Heart left ventricle (tissue), 16 donors: Measurements from ENCODE around the gene BTN3A1. TPM values are rescaled to one million over a fixed set of nuclear protein-coding genes. Genes with fewer than 3 reads are reported as not detected.
A peak's percentile ranks its signal among the peaks of the same experiment; 100 is the strongest.
"Not testable (repeated sequence)": the region's sequence is repeated elsewhere in the genome, so short reads cannot be mapped to it uniquely, and the experiment has no call there.

Source experiments
- ATAC-seq, 4 donors: fragments of 200-7000 bp; cut with Tn5 transposase; one replicate each; pipeline ENCODE4 v1.9.1; 2020 to 2022; ENCODE audit warnings: moderate library complexity in 4 of 4, mild to moderate bottlenecking in 3 of 4, moderate number of reproducible peaks in 1 of 4
- DNase-seq, 5 donors: peaks; one replicate each; pipeline ENCODE4 v3.0.0-alpha.2; 2020
- H3K27ac ChIP-seq, 12 donors: fragments of 200-600 bp; sonication (generic) in 4 of 12; one replicate each; pipeline versions ENCODE4 v1.5.0 to v1.8.0; 2016 to 2022; ENCODE audit warnings: mild to moderate bottlenecking in 2 of 12
- H3K27me3 ChIP-seq, 9 donors: fragments of 200-600 bp; sonication (generic) in 2 of 9; one replicate each; pipeline versions ENCODE4 v1.5.1 to v1.8.0; 2016 to 2022; ENCODE audit warnings: mild to moderate bottlenecking in 3 of 9
- H3K36me3 ChIP-seq, 9 donors: fragments of 200-600 bp; sonication (generic) in 2 of 9; one replicate each; pipeline versions ENCODE4 v1.5.0 to v1.8.0; 2018 to 2022; ENCODE audit warnings: mild to moderate bottlenecking in 2 of 9
- H3K4me1 ChIP-seq, 12 donors: fragments of 200-600 bp; sonication (generic) in 4 of 12; one replicate each; pipeline versions ENCODE4 v1.5.0 to v1.8.0; 2016 to 2022; ENCODE audit warnings: mild to moderate bottlenecking in 3 of 12
- H3K4me3 ChIP-seq, 12 donors: fragments of 200-600 bp; sonication (generic) in 4 of 12; one replicate each; pipeline versions ENCODE4 v1.5.0 to v1.8.0; 2017 to 2022; ENCODE audit warnings: mild to moderate bottlenecking in 9 of 12, moderate library complexity in 4 of 12
- H3K9me3 ChIP-seq, 12 donors: fragments of 200-600 bp; sonication (generic) in 4 of 12; one replicate each; pipeline versions ENCODE4 v1.5.0 to v1.8.0; 2016 to 2022; ENCODE audit warnings: mild to moderate bottlenecking in 1 of 12
- POLR2A ChIP-seq, 2 donors: fragments of 450-650 bp; IDR thresholded peaks; one replicate each; pipeline ENCODE4 v1.6.1; 2017; ENCODE audit warnings: antibody characterized with exemption in 2 of 2, mild to moderate bottlenecking in 2 of 2, moderate library complexity in 2 of 2
- WGBS, 4 donors: extraction: QIAGEN DNeasy Blood & Tissue Kit in 2 of 4; methylation state at CpG; one replicate each; pipeline versions ENCODE4 v1.1.5 to v1.1.7; 2013 to 2018; 5-methylcytosine and 5-hydroxymethylcytosine counted together
- intact Hi-C, 10 donors: fragments of 100-400 bp; cut with DNase I; formaldehyde crosslinking; loops; one replicate each; pipeline versions ENCODE4 v1.11.1 to v1.14.2; 2022
- polyA plus RNA-seq, 2 donors: library from polyadenylated mRNA; stranded (reverse); fragments of 200-250 nt; gene quantifications; one replicate each; pipeline ENCODE4 v1.2.3, GENCODE V29; 2013
- total RNA-seq, 9 donors: library from RNA; depleted of rRNA in 2 of 9; stranded (reverse); fragments of >200 nt in 2 of 9; fragmentation: NEBNext Ultra II Directional in 3 of 9; extraction: Animal tissue kit (Norgen Biotek cat#: 25700) in 3 of 9; gene quantifications; one replicate each; pipeline versions ENCODE4 v1.1.0 to v1.2.4, GENCODE V29; 2016 to 2023
- TF ChIP-seq, protein P1 (sequence below), 12 donors: fragments of 200-600 bp; sonication (generic) in 4 of 12; IDR thresholded peaks; one replicate each; pipeline versions ENCODE4 v1.5.0 to v1.8.0; 2018 to 2022; ENCODE audit warnings: antibody characterized with exemption in 12 of 12, mild to moderate bottlenecking in 5 of 12
- donor health status: ischemic (EF 13 %, LVEDD 7.1; RV severe dilation, severe dysfunction).
- donor health status: healthy with polysubstance abuse.
- donor health status: DM: no; HTN: yes; CAD: no.
- donor health status: DM: no; HTN: no; CAD: no.
- donor health status: ischemic (EF 25% LVEDD 6.9; RV normal size, moderate dysfunction).
- donor health status: ischemic (EF 25% LVEDD 5.7; RV mildly dilated, moderate dysfunction).
- donor health status: healthy.
- donor health status: DM: yes; HTN: yes; CAD: no.
- donor health status: ischemic (EF 35%, LVEDD 5.7; RV mildly dilated, moderate dysfunction).
- donor health status: nonischemic (EF 11% LVEDD 7.7; RV severe dilation, severe dysfunction).
- donor health status: DM: yes; HTN: yes; CAD: no.
- donor health status: PGD.
- donor health status: ischemic (EF 29% LVEDD 5.4; RV normal size, mild dysfunction).
- donor health status: nonischemic (EF 23%, LVEDD 6.1; RV moderate dilation, normal function).

BTN3A1 gene
- total and polyA plus RNA-seq, 11 donors, result 3.1 to 47.6 (median 5.8) TPM

GRCh38 chr6:26457264-26457805 is 55.3 kb downstream of the BTN3A1 start:
- intact Hi-C loops, result loop anchor here in 3 of 10 donors (5.0 to 10.0 kb wide), 3 partner anchors 35 to 65 kb away; partner anchors contain the start of gene BTN3A1 (in 1 of the 3)
- Histone ChIP-seq H3K27ac (peak overlapping the region; percentile 61 to 98 (median 94)), H3K4me1 (peaks cover 0 to 69% (median 40%) of the 10 kb centered on the region in 12 donors), H3K4me3 (peak overlapping the region; percentile 59 to 91 (median 88)), H3K9me3 (no peaks in the 10 kb centered on the region), H3K36me3 (peaks cover 0 to 32% (median 27%) of the 10 kb centered on the region in 9 donors), H3K27me3 (no peaks in the 10 kb centered on the region)
- peak in 3 of 5 donors; percentile 25 to 47 (median 37) for DNase-seq
- no peak for TF ChIP-seq POLR2A (IDR thresholded peaks at IDR 0.05)
- TF ChIP-seq, protein P1, sequence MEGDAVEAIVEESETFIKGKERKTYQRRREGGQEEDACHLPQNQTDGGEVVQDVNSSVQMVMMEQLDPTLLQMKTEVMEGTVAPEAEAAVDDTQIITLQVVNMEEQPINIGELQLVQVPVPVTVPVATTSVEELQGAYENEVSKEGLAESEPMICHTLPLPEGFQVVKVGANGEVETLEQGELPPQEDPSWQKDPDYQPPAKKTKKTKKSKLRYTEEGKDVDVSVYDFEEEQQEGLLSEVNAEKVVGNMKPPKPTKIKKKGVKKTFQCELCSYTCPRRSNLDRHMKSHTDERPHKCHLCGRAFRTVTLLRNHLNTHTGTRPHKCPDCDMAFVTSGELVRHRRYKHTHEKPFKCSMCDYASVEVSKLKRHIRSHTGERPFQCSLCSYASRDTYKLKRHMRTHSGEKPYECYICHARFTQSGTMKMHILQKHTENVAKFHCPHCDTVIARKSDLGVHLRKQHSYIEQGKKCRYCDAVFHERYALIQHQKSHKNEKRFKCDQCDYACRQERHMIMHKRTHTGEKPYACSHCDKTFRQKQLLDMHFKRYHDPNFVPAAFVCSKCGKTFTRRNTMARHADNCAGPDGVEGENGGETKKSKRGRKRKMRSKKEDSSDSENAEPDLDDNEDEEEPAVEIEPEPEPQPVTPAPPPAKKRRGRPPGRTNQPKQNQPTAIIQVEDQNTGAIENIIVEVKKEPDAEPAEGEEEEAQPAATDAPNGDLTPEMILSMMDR (IDR thresholded peaks at IDR 0.05), result no peak
- WGBS, 4 donors, result 17 to 22% (median 19%) methylated on average over 9 of the region's 9 CpGs
- peak; percentile 59 to 65 (median 60) for ATAC-seq

GRCh38 chr6:26457806-26458688 is 56.0 kb downstream of the BTN3A1 start, which contains the start of gene BTN2A1:
BTN2A1 (plus strand) TSS chr6:26457955; CDS start chr6:26458637, 682 bp downstream.
- peak; percentile 99 for ATAC-seq
- TF ChIP-seq POLR2A (IDR thresholded peaks at IDR 0.05), result peak in 1 of 2 donors; percentile 23
- TF ChIP-seq, protein P1 (IDR thresholded peaks at IDR 0.05), result no peak
- 0 to 1% (median 1%) methylated on average over 27 to 31 of the region's 31 CpGs for WGBS, 4 donors
- peak; percentile 82 to 88 (median 85) for DNase-seq
- intact Hi-C loops, result loop anchor here in 3 of 10 donors (5.0 to 10.0 kb wide), 3 partner anchors 36 to 64 kb away; partner anchors contain the start of gene BTN3A1 (in 1 of the 3)
- peak within 1 kb of the TSS; percentile 84 to 98 (median 94) for H3K27ac ChIP-seq
- no peaks in the 10 kb centered on the region for H3K9me3 ChIP-seq
- peaks cover 0 to 39% (median 34%) of the 10 kb centered on the region in 9 donors for H3K36me3 ChIP-seq
- peak within 1 kb of the TSS; percentile 59 to 91 (median 88) for H3K4me3 ChIP-seq
- H3K4me1 ChIP-seq, result peaks cover 0 to 69% (median 37%) of the 10 kb centered on the region in 12 donors
- H3K27me3 ChIP-seq, result no peaks in the 10 kb centered on the region

DNA sequence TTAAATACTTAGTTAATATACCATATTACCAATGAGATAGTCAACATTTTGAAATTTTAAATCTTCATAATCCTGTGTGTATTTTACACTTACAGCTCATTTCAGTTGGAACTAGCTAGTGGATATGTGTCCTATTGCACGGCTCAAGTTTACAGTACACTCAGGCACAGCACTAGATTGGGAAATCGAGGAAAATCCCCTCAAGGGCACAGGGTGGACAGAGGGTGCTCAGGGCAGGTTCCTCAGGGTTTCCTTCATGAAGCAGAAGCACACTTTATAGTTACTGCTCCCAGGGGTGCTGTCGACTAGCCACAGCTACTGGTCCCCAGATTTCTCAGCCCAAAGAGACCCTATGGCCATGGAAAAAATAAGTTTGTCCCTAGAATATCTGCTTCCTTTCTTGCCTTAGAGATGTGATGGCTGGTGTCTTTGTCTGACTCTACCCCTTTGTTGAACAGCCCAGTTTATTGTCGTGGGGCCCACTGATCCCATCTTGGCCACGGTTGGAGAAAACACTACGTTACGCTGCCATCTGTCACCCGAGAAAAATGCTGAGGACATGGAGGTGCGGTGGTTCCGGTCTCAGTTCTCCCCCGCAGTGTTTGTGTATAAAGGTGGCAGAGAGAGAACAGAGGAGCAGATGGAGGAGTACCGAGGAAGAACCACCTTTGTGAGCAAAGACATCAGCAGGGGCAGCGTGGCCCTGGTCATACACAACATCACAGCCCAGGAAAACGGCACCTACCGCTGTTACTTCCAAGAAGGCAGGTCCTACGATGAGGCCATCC is 57.1 kb downstream of the BTN3A1 start:
- intact Hi-C loops, result loop anchor here in 3 of 10 donors (5.0 to 10.0 kb wide), 3 partner anchors 37 to 63 kb away; partner anchors contain the start of gene BTN3A1 (in 1 of the 3)
- Histone ChIP-seq H3K4me1 (peaks cover 0 to 75% (median 37%) of the 10 kb centered on the region in 12 donors), H3K27me3 (no peaks in the 10 kb centered on the region), H3K9me3 (no peaks in the 10 kb centered on the region), H3K4me3 (peak overlapping the region in 11 of 12 donors; percentile 59 to 91 (median 88)), H3K27ac (no peak overlapping the region), H3K36me3 (peaks cover 0 to 51% (median 46%) of the 10 kb centered on the region in 9 donors)
- ATAC-seq (no peak), DNase-seq (no peak)
- TF ChIP-seq, protein P1 (IDR thresholded peaks at IDR 0.05), result no peak
- no peak for TF ChIP-seq POLR2A (IDR thresholded peaks at IDR 0.05)
- 78 to 87% (median 84%) methylated on average over 16 of the region's 16 CpGs for WGBS, 4 donors

- WGBS, 4 donors, result 61 to 73% (median 68%) methylated on average over 5 of the region's 5 CpGs
- peaks cover 0 to 72% (median 67%) of the 10 kb centered on the region in 9 donors for H3K36me3 ChIP-seq
- DNase-seq, ATAC-seq, H3K27me3 ChIP-seq, H3K9me3 ChIP-seq, H3K27ac ChIP-seq: not testable (repeated sequence)
- peaks cover 0 to 60% (median 37%) of the 10 kb centered on the region in 12 donors for H3K4me1 ChIP-seq
- H3K4me3 ChIP-seq, result peak overlapping the region in 2 of 12 donors; percentile 23 to 89
- intact Hi-C loops, result loop anchor here in 1 of 10 donors (5.0 kb wide), 1 partner anchor 59 kb away; the partner anchor contains the start of gene BTN3A1
Measured at GRCh38 chr6:26461353-26461752, 59.3 kb downstream of the BTN3A1 start.
